HTR-8/SVneo (cell line): Measurements from ENCODE around the gene PGLYRP4.

Experiments
- DNase-seq: peaks from one replicate; pipeline ENCODE4 v3.0.0; 2011; ENCODE audit warnings: low spot score, mixed read lengths; ENCODE audit not compliant: insufficient read length
- FAIRE-seq: peaks from 2 replicates; lab custom pipeline; 2011; peaks lifted over from hg19 to GRCh38; lab: Jason Lieb, UNC

The PGLYRP4 gene

DNA sequence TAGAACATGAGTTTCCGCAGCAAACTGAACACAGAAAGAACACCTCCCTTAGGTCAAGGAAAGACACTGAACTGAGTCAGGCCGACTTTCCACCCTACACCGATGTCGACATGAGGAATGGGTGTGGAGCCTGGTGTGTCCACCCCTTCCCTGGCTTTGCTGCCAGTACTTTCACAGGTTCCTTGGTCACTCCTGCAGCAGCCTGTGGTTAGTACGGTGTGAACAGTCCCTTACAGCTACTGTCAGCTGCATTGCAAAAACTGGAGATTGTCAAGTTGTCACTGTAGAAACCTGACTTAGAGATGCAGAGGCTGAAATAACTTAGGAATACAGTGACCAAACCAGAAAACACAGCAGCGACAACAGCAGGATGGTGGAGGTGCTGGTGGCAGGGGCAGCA is 43.0 kb downstream of the PGLYRP4 start:
- FAIRE-seq = no peak
- DNase-seq = no peak

DNA sequence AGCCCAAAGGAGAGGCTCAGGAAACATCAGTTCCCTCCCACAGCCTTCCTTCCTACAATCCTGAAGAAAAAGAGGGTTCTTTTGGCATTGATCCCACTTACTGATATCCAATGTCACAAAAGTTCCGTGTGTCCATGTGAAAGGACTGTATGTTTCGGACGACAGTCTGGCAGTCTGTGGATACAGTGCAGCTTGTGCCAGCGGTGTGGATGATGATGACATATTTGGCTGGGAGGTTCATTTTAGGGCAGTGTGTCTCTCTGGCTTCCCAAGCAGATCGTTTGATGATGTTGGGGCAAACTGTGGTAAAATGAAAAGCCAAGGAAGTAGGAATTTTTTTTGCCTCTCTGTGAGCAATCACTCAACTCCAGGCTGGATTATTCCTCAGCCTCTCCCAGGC is 46.3 kb downstream of the PGLYRP4 start:
- DNase-seq (no peak), FAIRE-seq (no peak)

DNA sequence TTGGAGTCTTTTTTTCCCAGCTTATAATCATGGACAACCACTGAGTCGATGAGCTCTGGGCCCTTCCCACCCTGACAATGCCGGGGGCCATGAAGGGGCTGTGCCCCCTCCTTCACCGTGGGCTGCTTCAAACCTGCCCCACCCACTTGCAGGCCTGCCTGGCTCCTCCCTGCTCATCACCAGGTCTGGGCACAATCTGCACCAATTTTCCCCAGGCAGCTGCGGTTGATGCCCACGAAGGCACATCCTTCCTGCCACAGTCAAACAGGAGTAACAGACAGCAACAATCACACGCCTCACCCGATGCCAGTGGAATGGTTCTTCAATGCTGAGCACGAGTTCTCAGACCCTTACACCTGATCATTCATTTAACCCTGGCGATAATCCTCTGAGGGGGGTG is 54.8 kb downstream of the PGLYRP4 start:
- no peak for FAIRE-seq
- DNase-seq = no peak

DNA sequence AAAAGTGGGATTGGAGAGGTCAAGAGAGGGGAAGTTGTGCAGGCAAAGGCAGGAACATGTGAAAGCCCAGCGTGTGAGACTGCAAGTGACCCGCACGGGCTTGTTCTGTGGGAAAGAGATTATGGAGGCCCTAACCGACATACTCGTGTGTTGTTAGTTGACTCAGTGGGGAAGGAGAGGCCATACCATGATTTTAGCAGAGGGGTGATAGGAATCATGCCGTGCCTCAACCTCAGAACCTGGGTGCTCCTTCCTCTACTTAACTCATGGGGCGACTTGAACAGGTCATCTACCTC is 55.2 kb downstream of the PGLYRP4 start:
- FAIRE-seq (no peak), DNase-seq (no peak)

DNA sequence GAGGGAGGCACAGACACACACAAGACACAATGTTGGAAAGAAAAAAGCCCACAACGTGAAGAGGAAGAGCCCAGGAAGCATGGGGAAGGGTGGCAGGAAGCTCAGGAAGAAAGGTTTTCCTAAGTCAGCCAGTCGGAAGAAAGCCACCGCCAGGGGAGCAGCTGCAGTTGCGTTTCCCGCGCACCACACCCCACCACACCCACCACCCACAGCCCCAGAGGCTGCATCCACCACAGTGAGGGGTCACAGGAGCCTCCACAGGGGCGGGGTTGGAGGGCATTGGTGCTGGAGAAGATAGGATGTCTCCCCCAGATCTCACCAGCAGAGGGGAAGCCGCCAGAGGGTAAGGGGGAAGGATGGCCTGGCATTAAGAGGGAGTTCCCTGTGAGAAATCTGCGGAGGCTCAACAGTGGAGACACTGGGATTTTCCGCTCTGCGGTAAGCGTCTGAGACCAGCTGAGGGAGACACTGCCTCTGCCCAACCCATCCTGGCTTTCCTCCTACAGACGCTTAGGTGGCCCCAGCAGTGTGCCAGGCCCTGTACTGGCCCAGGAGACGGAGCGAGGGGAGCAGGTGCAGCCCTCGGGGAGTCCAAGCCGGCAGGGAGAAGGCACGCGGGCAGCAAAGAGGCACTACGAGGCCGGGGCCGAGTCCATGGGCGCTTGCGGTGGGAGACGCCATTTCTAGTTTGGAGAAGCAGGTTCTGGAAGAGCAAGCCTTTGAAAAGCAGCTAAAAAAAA is 55.7 kb downstream of the PGLYRP4 start:
- DNase-seq = no peak
- FAIRE-seq = no peak

DNA sequence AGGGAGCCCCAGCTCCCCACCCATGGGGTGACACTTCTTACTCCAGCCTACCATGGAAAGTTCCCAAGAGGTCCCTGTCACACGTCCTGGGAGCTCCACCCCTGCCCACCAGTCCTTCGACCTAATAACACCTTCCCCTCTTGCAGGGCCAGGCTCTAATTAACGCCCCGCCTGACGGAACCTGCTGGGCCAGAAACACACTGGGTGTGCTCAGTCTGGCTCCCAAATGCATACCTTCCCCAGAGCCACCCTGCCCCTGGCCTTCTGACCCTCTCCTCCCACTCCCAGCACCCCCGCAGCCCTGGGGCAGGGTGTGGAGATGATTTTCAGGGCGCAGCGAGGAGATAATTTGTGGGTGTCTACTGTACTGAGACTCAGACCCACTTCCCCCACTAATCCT is 56.5 kb downstream of the PGLYRP4 start:
- FAIRE-seq = no peak

DNA sequence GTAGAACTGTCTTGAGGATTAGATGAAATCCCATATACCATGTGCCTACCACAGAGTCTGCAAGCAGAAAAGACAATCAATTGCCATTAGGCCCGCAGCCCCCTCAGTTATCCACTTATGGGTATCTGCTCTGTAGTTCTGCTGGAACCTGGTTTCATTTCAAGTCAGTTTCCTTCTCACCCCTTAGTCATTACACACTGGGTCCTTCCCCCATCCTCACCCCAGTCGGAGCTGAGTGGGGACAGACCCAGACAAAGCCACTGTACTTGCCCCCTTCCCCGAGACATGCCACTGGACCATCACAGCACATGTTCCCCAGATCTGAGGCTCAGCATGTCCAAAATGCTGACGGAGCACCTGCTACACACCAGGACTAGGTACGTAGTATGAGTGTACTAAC is 57.1 kb downstream of the PGLYRP4 start:
- no peak for DNase-seq
- no peak for FAIRE-seq

More for the DNA sequence above, 56.5 kb downstream of the PGLYRP4 start:
- no peak for DNase-seq

DNA sequence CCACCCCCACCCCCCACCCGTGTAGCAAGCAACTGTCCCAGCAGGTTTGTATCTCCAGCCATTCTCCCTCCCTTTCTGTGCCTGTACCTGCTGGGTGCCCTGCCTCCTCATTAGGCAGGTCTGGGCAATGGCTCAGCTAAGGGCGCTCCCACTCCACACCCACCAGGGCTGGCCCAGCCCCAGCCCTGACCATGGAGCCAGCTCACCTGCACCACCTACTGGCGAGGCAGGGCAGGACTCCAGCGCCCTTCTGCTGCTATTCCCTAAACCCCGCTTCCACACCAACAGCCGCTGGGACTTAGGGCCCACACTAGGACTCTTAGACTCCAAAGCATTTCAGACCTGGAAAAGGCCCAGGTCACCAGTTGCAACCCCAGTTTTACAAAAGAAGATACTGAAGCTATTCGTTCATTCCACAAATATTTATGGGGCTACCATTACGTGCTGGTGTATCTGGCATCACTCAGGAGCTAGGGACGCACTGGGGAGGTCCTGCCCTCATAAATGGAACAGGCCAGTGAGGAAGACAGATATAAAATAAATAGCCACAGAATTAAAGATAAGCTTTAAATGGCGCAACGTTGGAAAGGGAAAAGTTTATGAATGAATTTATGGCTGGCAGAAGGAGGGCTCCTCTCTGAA is 59.9 kb downstream of the PGLYRP4 start:
- peak; percentile 15 for DNase-seq
- FAIRE-seq = no peak
